Activated effector memory CD4-positive, alpha-beta T cell treated with anti-CD3 and anti-CD28 coated beads, Interleukin-2, amount 50 U/mL, for 16 hours (primary cell): ENCODE results near the gene YPEL5.

Experiments
- DNase-seq: peaks from one replicate; pipeline ENCODE4 v3.0.0-alpha.2; 2020

Gene YPEL5

GRCh38 chr2:30172627-30173026 is 25.8 kb downstream of the YPEL5 start:
- DNase-seq = no peak

GRCh38 chr2:30177440-30177839 is 30.6 kb downstream of the YPEL5 start:
- DNase-seq = no peak

GRCh38 chr2:30177956-30178355 is 31.1 kb downstream of the YPEL5 start:
- no peak for DNase-seq

- no peak for DNase-seq
Measured at GRCh38 chr2:30178618-30179434, 32.0 kb downstream of the YPEL5 start.

GRCh38 chr2:30179536-30179935 is 32.7 kb downstream of the YPEL5 start:
- DNase-seq = no peak

GRCh38 chr2:30180226-30180625 is 33.4 kb downstream of the YPEL5 start:
- DNase-seq = no peak

GRCh38 chr2:30181176-30181575 is 34.4 kb downstream of the YPEL5 start:
- no peak for DNase-seq

GRCh38 chr2:30184035-30184434 is 37.2 kb downstream of the YPEL5 start:
- no peak for DNase-seq

GRCh38 chr2:30185178-30185577 is 38.4 kb downstream of the YPEL5 start:
- DNase-seq = no peak

- no peak for DNase-seq
Measured at GRCh38 chr2:30188292-30188691, 41.5 kb downstream of the YPEL5 start.

GRCh38 chr2:30190637-30191036 is 43.8 kb downstream of the YPEL5 start:
- no peak for DNase-seq

- no peak for DNase-seq
Measured at GRCh38 chr2:30191107-30191506, 44.3 kb downstream of the YPEL5 start.

GRCh38 chr2:30191819-30192271 is 45.0 kb downstream of the YPEL5 start:
- no peak for DNase-seq

GRCh38 chr2:30192314-30192713 is 45.5 kb downstream of the YPEL5 start:
- no peak for DNase-seq

GRCh38 chr2:30193104-30193681 is 46.4 kb downstream of the YPEL5 start:
- DNase-seq = no peak

- no peak for DNase-seq
Measured at GRCh38 chr2:30194421-30194820, 47.6 kb downstream of the YPEL5 start.

GRCh38 chr2:30195016-30195415 is 48.2 kb downstream of the YPEL5 start:
- no peak for DNase-seq

- no peak for DNase-seq
Measured at GRCh38 chr2:30197570-30198192, 50.9 kb downstream of the YPEL5 start.

GRCh38 chr2:30201990-30202389 is 55.2 kb downstream of the YPEL5 start:
- no peak for DNase-seq

- DNase-seq = no peak
Measured at GRCh38 chr2:30203156-30203555, 56.3 kb downstream of the YPEL5 start.

GRCh38 chr2:30204281-30204680 is 57.5 kb downstream of the YPEL5 start:
- no peak for DNase-seq

- DNase-seq = no peak
Measured at GRCh38 chr2:30205456-30205855, 58.6 kb downstream of the YPEL5 start.

- no peak for DNase-seq
Measured at GRCh38 chr2:30206461-30207430, 59.9 kb downstream of the YPEL5 start.
